Upper lobe of right lung (tissue), 1 donor: ENCODE data around the gene SERINC5. TPM values are rescaled to one million over a fixed set of nuclear protein-coding genes. Genes with fewer than 3 reads are reported as not detected.

Experiments used
- ATAC-seq: fragments of 200-7000 bp; cut with Tn5 transposase; one replicate; pipeline ENCODE4 v1.9.1; 2020; ENCODE audit warnings: mild to moderate bottlenecking, moderate library complexity
- DNase-seq: peaks from one replicate; pipeline ENCODE4 v3.0.0-alpha.2; 2020
- H3K27ac ChIP-seq: fragments of 200-600 bp; one replicate; pipeline ENCODE4 v1.8.0; 2022
- H3K27me3 ChIP-seq: fragments of 200-600 bp; one replicate; pipeline ENCODE4 v1.8.0; 2022; ENCODE audit warnings: mild to moderate bottlenecking
- H3K36me3 ChIP-seq: fragments of 200-600 bp; one replicate; pipeline ENCODE4 v1.8.0; 2022
- H3K4me1 ChIP-seq: fragments of 200-600 bp; one replicate; pipeline ENCODE4 v1.8.0; 2022
- H3K4me3 ChIP-seq: fragments of 200-600 bp; one replicate; pipeline ENCODE4 v1.8.0; 2022; ENCODE audit warnings: mild to moderate bottlenecking
- H3K9me3 ChIP-seq: fragments of 200-600 bp; one replicate; pipeline ENCODE4 v1.8.0; 2022
- CTCF ChIP-seq: fragments of 200-600 bp; IDR thresholded peaks from one replicate; pipeline ENCODE4 v1.8.0; 2022; ENCODE audit warnings: antibody characterized with exemption
- intact Hi-C: fragments of 100-400 bp; cut with DNase I; formaldehyde crosslinking; loops from one replicate; pipeline ENCODE4 v1.11.0; 2022
- total RNA-seq: library from RNA; stranded (reverse); fragmentation: NEBNext Ultra II Directional; extraction: Animal tissue kit (Norgen Biotek cat#: 25700); gene quantifications from one replicate; pipeline ENCODE4 v1.2.1, GENCODE V29; 2021
- donor health status: DM: no; HTN: yes; CAD: no; lungs with severe emphysema.

The SERINC5 gene
- total RNA-seq, 1 donor from 2014 or later: 60.4 TPM

GRCh38 chr5:80068246-80068636 lies 187.6 kb downstream of the SERINC5 start:
- Histone ChIP-seq H3K36me3 (no peaks in the 10 kb centered on the region), H3K4me1 (peaks cover 17% of the 10 kb centered on the region), H3K9me3 (no peaks in the 10 kb centered on the region), H3K27me3 (no peaks in the 10 kb centered on the region), H3K27ac (no peak overlapping the region), H3K4me3 (no peak overlapping the region)
- intact Hi-C loops: no loop called here
- ATAC-seq (no peak), DNase-seq (no peak)
- TF ChIP-seq CTCF: no peak

- Histone ChIP-seq H3K9me3 (no peaks in the 10 kb centered on the region), H3K4me1 (peaks cover 17% of the 10 kb centered on the region), H3K27me3 (no peaks in the 10 kb centered on the region), H3K36me3 (no peaks in the 10 kb centered on the region), H3K27ac (no peak overlapping the region), H3K4me3 (no peak overlapping the region)
- intact Hi-C loops: no loop called here
- no peak for DNase-seq
- ATAC-seq: no peak
- TF ChIP-seq CTCF: no peak
Observed at GRCh38 chr5:80067531-80068245, 188.2 kb downstream of the SERINC5 start.

GRCh38 chr5:80067016-80067415 lies 188.8 kb downstream of the SERINC5 start:
- H3K4me1 ChIP-seq: peaks cover 17% of the 10 kb centered on the region
- no peak for ATAC-seq
- DNase-seq: no peak
- no peaks in the 10 kb centered on the region for H3K27me3 ChIP-seq
- no peaks in the 10 kb centered on the region for H3K36me3 ChIP-seq
- no peaks in the 10 kb centered on the region for H3K9me3 ChIP-seq
- H3K27ac ChIP-seq: no peak overlapping the region
- intact Hi-C loops: no loop called here
- H3K4me3 ChIP-seq: no peak overlapping the region
- TF ChIP-seq CTCF: no peak

GRCh38 chr5:80064124-80064523 lies 191.7 kb downstream of the SERINC5 start:
- intact Hi-C loops: no loop called here
- Histone ChIP-seq H3K4me3 (no peak overlapping the region), H3K4me1 (peaks cover 2% of the 10 kb centered on the region), H3K27me3 (no peaks in the 10 kb centered on the region), H3K27ac (no peak overlapping the region), H3K9me3 (no peaks in the 10 kb centered on the region), H3K36me3 (no peaks in the 10 kb centered on the region)
- DNase-seq: no peak
- ATAC-seq: no peak
- TF ChIP-seq CTCF: no peak

Other genes with a start within 250 kb of the SERINC5 start
- gene THBS4, start 220.7 kb downstream of the SERINC5 start, total RNA-seq: 1.2 TPM
- gene SPZ1, start 64.0 kb upstream of the SERINC5 start, total RNA-seq: not detected
- gene ZFYVE16, start 152.0 kb upstream of the SERINC5 start, total RNA-seq: 60.6 TPM
- 3.4 TPM for gene FAM151B, start 232.1 kb upstream of the SERINC5 start, total RNA-seq